GM18861 (cell line): ENCODE results near the gene PMVK.
A peak's percentile ranks its signal among the peaks of the same experiment; 100 is the strongest.

Experiments
- ATAC-seq: cut with Tn5 transposase; IDR thresholded peaks from one replicate; pipeline ENCODE4 v1.9.1; 2021; ENCODE audit not compliant: unreplicated experiment

The PMVK gene

GRCh38 chr1:154967331-154967950 lies 30.9 kb upstream of the PMVK start:
- no peak for ATAC-seq

GRCh38 chr1:154966111-154966510 lies 29.6 kb upstream of the PMVK start:
- no peak for ATAC-seq

GRCh38 chr1:154964359-154964758 lies 27.8 kb upstream of the PMVK start:
- no peak for ATAC-seq

- ATAC-seq = no peak
These were observed 27.1 kb upstream of the PMVK start for GRCh38 chr1:154963643-154964042.

- no peak for ATAC-seq
These were observed 26.3 kb upstream of the PMVK start for GRCh38 chr1:154962795-154963330.

GRCh38 chr1:154962156-154962749 lies 25.7 kb upstream of the PMVK start:
- ATAC-seq = peak; percentile 6

GRCh38 chr1:154961207-154962155 lies 25.0 kb upstream of the PMVK start, which contains the start of gene PYGO2:
PYGO2 (minus strand) TSS chr1:154961782; CDS start chr1:154961576, 206 bp downstream.
- peak; percentile 69 for ATAC-seq

- no peak for ATAC-seq
These were observed 24.1 kb upstream of the PMVK start for GRCh38 chr1:154960446-154961136.

GRCh38 chr1:154959426-154959780 lies 22.9 kb upstream of the PMVK start:
- ATAC-seq = no peak

- no peak for ATAC-seq
These were observed 22.3 kb upstream of the PMVK start for GRCh38 chr1:154958681-154959425.

- no peak for ATAC-seq
These were observed 21.5 kb upstream of the PMVK start for GRCh38 chr1:154958036-154958435.

GRCh38 chr1:154957091-154957657 lies 20.7 kb upstream of the PMVK start:
- ATAC-seq = no peak

- ATAC-seq = no peak
These were observed 20.0 kb upstream of the PMVK start for GRCh38 chr1:154956544-154956941.

- peak; percentile 58 for ATAC-seq
These were observed 19.4 kb upstream of the PMVK start, which contains the start of gene PBXIP1 for GRCh38 chr1:154955718-154956543. PBXIP1 (minus strand) TSS chr1:154956099; CDS start chr1:154953721, 2,378 bp downstream.

GRCh38 chr1:154955039-154955717 lies 18.7 kb upstream of the PMVK start:
- no peak for ATAC-seq

GRCh38 chr1:154954541-154954940 lies 18.0 kb upstream of the PMVK start:
- no peak for ATAC-seq

- ATAC-seq = no peak
These were observed 17.1 kb upstream of the PMVK start for GRCh38 chr1:154953611-154954038.

GRCh38 chr1:154952664-154953063 lies 16.1 kb upstream of the PMVK start:
- no peak for ATAC-seq
